HG03378 (cell line): ENCODE measurements around the gene PBX1.

Experiments
- ATAC-seq: cut with Tn5 transposase; IDR thresholded peaks from one replicate; pipeline ENCODE4 v1.9.1; 2021; ENCODE audit warnings: mild to moderate bottlenecking, moderate library complexity; ENCODE audit not compliant: unreplicated experiment

Gene PBX1

GRCh38 chr1:164801246-164801731 is 242.3 kb downstream of the PBX1 start:
- ATAC-seq, result no peak

GRCh38 chr1:164801791-164802502 is 243.0 kb downstream of the PBX1 start:
- no peak for ATAC-seq

- ATAC-seq, result no peak
Measured at GRCh38 chr1:164802529-164803282, 243.7 kb downstream of the PBX1 start.

- no peak for ATAC-seq
Measured at GRCh38 chr1:164803366-164803765, 244.4 kb downstream of the PBX1 start.

- no peak for ATAC-seq
Measured at GRCh38 chr1:164804366-164804765, 245.4 kb downstream of the PBX1 start.

GRCh38 chr1:164805399-164805798 is 246.4 kb downstream of the PBX1 start:
- no peak for ATAC-seq

- ATAC-seq, result no peak
Measured at GRCh38 chr1:164806531-164806930, 247.5 kb downstream of the PBX1 start.

- no peak for ATAC-seq
Measured at GRCh38 chr1:164813776-164814175, 254.8 kb downstream of the PBX1 start.

GRCh38 chr1:164821648-164822047 is 262.7 kb downstream of the PBX1 start:
- no peak for ATAC-seq

GRCh38 chr1:164823486-164824279 is 264.7 kb downstream of the PBX1 start:
- no peak for ATAC-seq

- no peak for ATAC-seq
Measured at GRCh38 chr1:164824542-164824941, 265.6 kb downstream of the PBX1 start.

GRCh38 chr1:164830628-164831027 is 271.6 kb downstream of the PBX1 start:
- no peak for ATAC-seq

- ATAC-seq, result no peak
Measured at GRCh38 chr1:164834641-164835040, 275.7 kb downstream of the PBX1 start.

- ATAC-seq, result no peak
Measured at GRCh38 chr1:164836614-164837018, 277.6 kb downstream of the PBX1 start.

- ATAC-seq, result no peak
Measured at GRCh38 chr1:164838786-164839185, 279.8 kb downstream of the PBX1 start.

- ATAC-seq, result no peak
Measured at GRCh38 chr1:164840936-164841335, 282.0 kb downstream of the PBX1 start.

- no peak for ATAC-seq
Measured at GRCh38 chr1:164841702-164842465, 282.9 kb downstream of the PBX1 start.

- no peak for ATAC-seq
Measured at GRCh38 chr1:164842870-164843269, 283.9 kb downstream of the PBX1 start.

- ATAC-seq, result no peak
Measured at GRCh38 chr1:164843743-164844500, 284.9 kb downstream of the PBX1 start.
